KMS-11 (cell line): Measurements from ENCODE around the gene RCAN2.

Experiments
- H2AFZ ChIP-seq: fragments of 200-600 bp; sonication (generic); 2 replicates; pipeline ENCODE4 v1.6.1; 2016; ENCODE audit warnings: antibody characterized with exemption, mixed run types, low read depth
- H3K27ac ChIP-seq: fragments of 200-600 bp; sonication (generic); 2 replicates; pipeline ENCODE4 v1.6.1; 2016; ENCODE audit warnings: mild to moderate bottlenecking, mixed run types
- H3K27me3 ChIP-seq: fragments of 200-600 bp; sonication (generic); 2 replicates; pipeline ENCODE4 v1.6.1; 2017; ENCODE audit warnings: mild to moderate bottlenecking, low read depth, mixed run types, moderate library complexity; ENCODE audit not compliant: insufficient read depth
- H3K36me3 ChIP-seq: fragments of 200-600 bp; sonication (generic); 2 replicates; pipeline ENCODE4 v1.6.1; 2017; ENCODE audit warnings: mild to moderate bottlenecking, mixed run types; ENCODE audit not compliant: insufficient read depth
- H3K4me1 ChIP-seq: fragments of 200-600 bp; sonication (generic); 2 replicates; pipeline ENCODE4 v1.6.1; 2016; ENCODE audit warnings: mild to moderate bottlenecking, low read depth, mixed run types; ENCODE audit not compliant: poor library complexity, severe bottlenecking
- H3K4me2 ChIP-seq: fragments of 200-600 bp; sonication (generic); 2 replicates; pipeline ENCODE4 v1.7.0; 2016; ENCODE audit warnings: mild to moderate bottlenecking, mixed run types
- H3K4me3 ChIP-seq: fragments of 200-600 bp; sonication (generic); IDR thresholded peaks from 2 replicates; pipeline ENCODE4 v1.6.1; 2017; ENCODE audit warnings: low read depth, low read length, mixed read lengths; ENCODE audit not compliant: insufficient read depth
- H3K79me2 ChIP-seq: fragments of 200-600 bp; sonication (generic); 2 replicates; pipeline ENCODE4 v1.6.1; 2016; ENCODE audit warnings: low read depth, mixed run types; ENCODE audit not compliant: insufficient read depth
- H3K9ac ChIP-seq: fragments of 200-600 bp; sonication (generic); 2 replicates; pipeline ENCODE4 v1.6.1; 2016; ENCODE audit warnings: mild to moderate bottlenecking, mixed run types
- H4K20me1 ChIP-seq: fragments of 200-600 bp; sonication (generic); 2 replicates; pipeline ENCODE4 v1.6.1; 2016; ENCODE audit warnings: mild to moderate bottlenecking, mixed run types; ENCODE audit not compliant: insufficient read depth
- TF ChIP-seq, protein P1 (sequence below): fragments of 200-600 bp; sonication (generic); conservative IDR thresholded peaks from 2 replicates; pipeline ENCODE4 v1.6.1; 2017; ENCODE audit warnings: low read depth, mild to moderate bottlenecking, antibody characterized with exemption, low read length, moderate library complexity, mixed read lengths

RCAN2 gene

DNA sequence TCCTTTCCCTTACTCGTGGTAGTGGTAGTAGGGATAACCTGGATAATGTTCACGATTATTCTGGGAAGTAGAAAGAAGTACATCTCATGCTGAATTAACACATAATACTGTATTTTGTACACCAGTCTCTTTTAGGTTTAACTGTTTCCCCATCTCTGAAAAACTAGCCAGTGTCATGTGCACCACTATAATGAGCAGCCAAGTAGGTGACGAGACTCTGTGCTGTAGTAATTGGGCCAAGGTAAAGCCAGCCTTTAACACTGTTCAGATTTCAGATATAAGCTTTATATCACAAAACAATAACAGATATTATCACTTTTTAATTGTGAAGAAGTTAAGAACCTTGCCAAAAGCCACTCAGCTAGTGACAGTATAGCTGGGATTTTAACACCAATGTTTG, 219.5 kb downstream of the RCAN2 start:
- Histone ChIP-seq H3K36me3 (no peaks in the 10 kb centered on the region), H3K4me3 (no peak overlapping the region)

DNA sequence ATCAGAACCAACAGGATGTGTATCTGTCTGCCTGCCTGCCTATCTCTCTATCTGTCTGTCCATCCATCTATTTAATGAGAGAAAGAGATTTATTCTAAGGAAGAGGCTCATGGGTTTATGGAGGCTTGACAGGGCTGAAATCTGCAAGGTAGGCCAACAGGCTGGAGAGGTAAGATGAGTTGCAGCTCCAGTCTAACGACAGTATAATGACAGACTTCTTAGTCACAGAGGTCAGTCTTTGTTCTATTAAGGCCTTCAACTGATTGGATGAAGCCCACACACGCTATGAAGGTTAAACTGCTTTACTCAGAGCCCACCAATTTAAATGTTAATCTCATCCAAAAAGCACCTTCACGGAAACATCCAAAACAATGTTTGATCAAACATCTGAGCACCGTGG, 220.1 kb downstream of the RCAN2 start:
- TF ChIP-seq, protein P1, sequence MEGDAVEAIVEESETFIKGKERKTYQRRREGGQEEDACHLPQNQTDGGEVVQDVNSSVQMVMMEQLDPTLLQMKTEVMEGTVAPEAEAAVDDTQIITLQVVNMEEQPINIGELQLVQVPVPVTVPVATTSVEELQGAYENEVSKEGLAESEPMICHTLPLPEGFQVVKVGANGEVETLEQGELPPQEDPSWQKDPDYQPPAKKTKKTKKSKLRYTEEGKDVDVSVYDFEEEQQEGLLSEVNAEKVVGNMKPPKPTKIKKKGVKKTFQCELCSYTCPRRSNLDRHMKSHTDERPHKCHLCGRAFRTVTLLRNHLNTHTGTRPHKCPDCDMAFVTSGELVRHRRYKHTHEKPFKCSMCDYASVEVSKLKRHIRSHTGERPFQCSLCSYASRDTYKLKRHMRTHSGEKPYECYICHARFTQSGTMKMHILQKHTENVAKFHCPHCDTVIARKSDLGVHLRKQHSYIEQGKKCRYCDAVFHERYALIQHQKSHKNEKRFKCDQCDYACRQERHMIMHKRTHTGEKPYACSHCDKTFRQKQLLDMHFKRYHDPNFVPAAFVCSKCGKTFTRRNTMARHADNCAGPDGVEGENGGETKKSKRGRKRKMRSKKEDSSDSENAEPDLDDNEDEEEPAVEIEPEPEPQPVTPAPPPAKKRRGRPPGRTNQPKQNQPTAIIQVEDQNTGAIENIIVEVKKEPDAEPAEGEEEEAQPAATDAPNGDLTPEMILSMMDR, result no peak
- no peak overlapping the region for H2AFZ ChIP-seq
- H3K27me3 ChIP-seq, result no peaks in the 10 kb centered on the region
- no peak overlapping the region for H3K9ac ChIP-seq
- H3K4me1 ChIP-seq, result no peaks in the 10 kb centered on the region
- no peaks in the 10 kb centered on the region for H4K20me1 ChIP-seq
- H3K27ac ChIP-seq, result no peak overlapping the region
- H3K4me3 ChIP-seq, result no peak overlapping the region
- no peak overlapping the region for H3K4me2 ChIP-seq
- no peaks in the 10 kb centered on the region for H3K36me3 ChIP-seq
- H3K79me2 ChIP-seq, result no peaks in the 10 kb centered on the region

More for the DNA sequence above, 219.5 kb downstream of the RCAN2 start:
- no peaks in the 10 kb centered on the region for H3K79me2 ChIP-seq
- no peak overlapping the region for H3K27ac ChIP-seq
- TF ChIP-seq, protein P1, result no peak
- no peak overlapping the region for H3K9ac ChIP-seq
- no peak overlapping the region for H3K4me2 ChIP-seq
- H3K4me1 ChIP-seq, result no peaks in the 10 kb centered on the region
- H4K20me1 ChIP-seq, result no peaks in the 10 kb centered on the region
- H2AFZ ChIP-seq, result no peak overlapping the region
- H3K27me3 ChIP-seq, result no peaks in the 10 kb centered on the region

DNA sequence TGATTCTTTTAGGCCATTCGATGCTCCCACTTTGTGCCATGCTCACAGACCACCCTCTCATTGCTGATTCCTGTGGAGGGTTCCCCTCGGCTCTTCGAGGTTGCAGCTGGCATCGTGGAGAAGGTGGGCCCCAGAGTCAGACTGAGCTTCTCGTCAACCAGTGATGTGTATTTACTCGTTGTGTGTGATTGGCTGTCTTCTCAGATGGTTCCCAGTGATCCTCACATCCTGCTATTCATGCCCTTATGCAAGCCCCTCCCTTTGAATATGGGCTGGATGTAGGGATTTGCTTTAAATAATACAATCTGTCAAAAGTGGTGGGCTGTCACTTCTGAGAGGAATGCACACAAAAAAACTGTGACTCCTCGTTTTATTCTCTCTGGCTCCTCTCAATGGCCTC, 220.9 kb downstream of the RCAN2 start:
- Histone ChIP-seq H3K4me3 (no peak overlapping the region), H3K9ac (no peak overlapping the region), H3K79me2 (no peaks in the 10 kb centered on the region), H3K4me2 (no peak overlapping the region), H2AFZ (no peak overlapping the region), H3K27me3 (no peaks in the 10 kb centered on the region), H3K36me3 (no peaks in the 10 kb centered on the region), H3K4me1 (no peaks in the 10 kb centered on the region), H4K20me1 (no peaks in the 10 kb centered on the region), H3K27ac (no peak overlapping the region)
- TF ChIP-seq, protein P1, result no peak

DNA sequence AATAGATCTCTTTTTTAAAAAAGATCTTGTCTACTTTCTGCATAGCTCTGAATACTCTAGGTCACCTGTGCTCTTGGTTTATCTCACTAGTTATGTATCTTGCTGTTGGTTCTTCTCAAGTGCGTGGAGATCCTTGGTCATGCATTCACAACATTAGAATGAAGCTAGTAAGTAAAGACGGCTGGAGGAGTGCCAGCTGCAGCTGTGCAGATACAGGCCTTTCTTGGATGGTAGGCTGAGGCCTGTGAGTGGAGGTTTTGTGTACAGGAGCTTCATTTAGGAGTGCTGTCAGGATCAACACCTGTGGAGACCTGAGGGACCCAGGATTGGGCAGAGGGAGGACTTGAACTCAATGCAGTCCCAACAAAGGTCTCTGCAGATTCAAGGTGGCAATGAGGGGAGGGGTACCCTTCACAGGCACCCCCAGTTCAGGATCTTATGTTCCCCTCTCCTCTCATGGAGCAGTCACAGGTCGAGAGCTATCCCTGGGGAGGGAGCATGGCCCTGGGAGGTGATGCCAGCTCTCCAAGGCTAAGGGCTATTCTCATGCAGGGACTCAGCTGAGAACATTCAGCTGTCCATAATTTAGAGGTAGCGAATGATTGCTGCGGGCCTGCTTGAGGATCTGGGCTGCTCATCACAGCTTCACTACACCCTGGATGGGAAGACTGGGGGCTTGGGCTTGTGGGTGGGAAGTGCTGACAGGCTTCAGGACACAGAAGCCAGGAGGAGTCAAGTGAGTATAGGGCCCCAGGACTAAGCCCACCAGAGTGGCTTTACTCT, 221.6 kb downstream of the RCAN2 start:
- Histone ChIP-seq H3K27ac (no peak overlapping the region), H3K9ac (no peak overlapping the region), H3K79me2 (no peaks in the 10 kb centered on the region), H4K20me1 (no peaks in the 10 kb centered on the region), H2AFZ (no peak overlapping the region), H3K4me2 (no peak overlapping the region), H3K4me1 (no peaks in the 10 kb centered on the region), H3K36me3 (no peaks in the 10 kb centered on the region), H3K27me3 (no peaks in the 10 kb centered on the region), H3K4me3 (no peak overlapping the region)
- TF ChIP-seq, protein P1, result no peak
